PC-9 (cell line): ENCODE measurements around the gene CTBS.

Experiments
- CTCF ChIP-seq: fragments of 200-600 bp; sonication (generic); conservative IDR thresholded peaks from 2 replicates; pipeline ENCODE4 v1.6.1; 2017; ENCODE audit warnings: mixed run types, antibody characterized with exemption, mild to moderate bottlenecking, moderate library complexity
- EZH2 ChIP-seq: fragments of 200-600 bp; sonication (generic); IDR thresholded peaks from 2 replicates; pipeline ENCODE4 v1.8.0; 2017; ENCODE audit warnings: antibody characterized with exemption, low read depth

GRCh38 chr1:84538599-84538998, 35.6 kb downstream of the CTBS start:
- TF ChIP-seq CTCF (no peak), EZH2 (no peak)
